ENCODE measurements around the gene LRP1B.

Gene LRP1B

DNA sequence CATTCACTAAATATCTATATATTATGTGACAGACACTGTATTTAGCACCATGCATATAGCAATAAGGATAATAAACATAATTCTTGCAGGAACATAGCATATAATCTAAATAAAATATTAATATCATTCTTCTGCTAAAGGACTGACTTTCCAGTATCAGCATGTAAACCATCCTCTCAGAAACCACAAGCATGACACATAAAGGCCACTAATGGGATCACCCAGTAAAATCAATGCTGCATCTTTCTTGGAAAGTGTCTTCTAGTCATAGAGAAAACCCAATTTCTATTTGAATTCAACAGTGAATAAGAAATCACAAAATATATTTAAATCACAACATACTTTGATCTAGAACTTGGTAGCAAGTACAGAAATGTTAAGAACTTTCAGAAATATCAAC, 5.8 kb upstream of the LRP1B start:
- no peak for DNase-seq (ENCODE audit: low read depth)
- TF ChIP-seq CTCF (conservative IDR thresholded peaks at IDR 0.05; ENCODE audit: low read depth, low read length), result no peak
- H3K4me3 ChIP-seq (ENCODE audit: low read length), result no peak overlapping the region

DNA sequence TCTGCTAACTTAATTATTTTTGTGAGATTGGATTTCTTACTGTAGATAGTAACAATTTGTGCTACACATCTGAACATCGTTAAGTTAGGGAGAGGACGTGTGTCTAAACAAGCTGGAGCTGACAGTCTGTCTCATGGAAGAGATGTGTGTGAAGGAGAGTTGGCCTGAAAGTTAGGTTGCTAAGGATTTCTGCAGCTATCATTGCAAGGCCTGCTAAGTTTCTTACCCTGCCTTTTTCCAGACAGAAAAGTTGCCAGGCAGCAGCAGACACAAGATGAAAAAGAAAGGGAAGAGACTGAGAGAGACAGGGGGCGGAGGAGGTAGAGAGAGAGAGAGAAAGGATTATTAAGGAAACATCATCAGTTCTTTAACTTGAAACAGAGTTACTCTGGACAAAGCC, 4.1 kb upstream of the LRP1B start:
- no peak for TF ChIP-seq CTCF (conservative IDR thresholded peaks at IDR 0.05; ENCODE audit: low read depth, low read length)
- DNase-seq (ENCODE audit: low read depth), result no peak
- no peak overlapping the region for H3K4me3 ChIP-seq (ENCODE audit: low read length)

DNA sequence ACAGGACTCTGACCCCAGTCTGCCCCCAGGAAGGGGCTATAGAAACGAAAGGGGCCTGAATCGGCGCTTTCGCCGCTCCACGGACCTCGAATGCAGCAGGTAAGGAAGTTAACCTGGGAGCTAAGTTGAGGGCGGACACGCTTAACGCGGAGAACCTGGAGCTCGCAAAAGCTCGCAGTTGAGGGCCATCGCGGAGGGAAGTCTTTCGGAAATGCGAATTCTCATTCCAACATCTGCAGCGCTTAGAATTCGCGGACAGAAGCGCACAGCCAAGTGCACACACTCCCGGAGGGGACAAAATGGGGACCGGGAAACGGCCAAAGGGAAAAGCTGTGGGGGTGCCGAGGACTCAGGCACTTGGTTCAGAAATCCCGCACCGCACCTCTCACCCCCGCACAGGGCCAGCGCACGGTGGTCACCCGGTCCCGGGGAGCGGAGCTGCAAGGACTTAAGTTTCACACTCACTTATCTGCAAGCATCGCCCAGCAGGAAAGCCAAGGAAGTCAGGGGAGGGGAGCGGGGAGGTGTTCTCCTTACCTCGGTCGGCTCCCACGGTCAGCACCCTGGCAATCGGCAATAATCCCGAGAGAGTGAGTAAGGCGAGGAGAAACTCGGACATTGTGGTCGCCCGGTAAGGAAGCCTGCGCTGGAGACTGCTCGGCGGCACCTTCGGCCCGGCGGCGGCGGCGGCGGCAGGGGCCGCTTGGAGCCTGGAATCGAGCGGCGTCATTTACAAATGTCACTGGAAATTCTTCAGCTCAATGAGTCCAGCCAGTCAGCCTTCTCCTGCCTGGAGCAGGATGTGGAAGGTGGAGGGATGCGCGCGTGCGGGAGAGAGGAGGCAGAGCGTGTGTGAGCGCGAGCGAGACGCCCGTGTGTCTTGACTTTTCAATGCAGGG, 456 bp downstream of the LRP1B start:
- no peak for TF ChIP-seq CTCF (conservative IDR thresholded peaks at IDR 0.05; ENCODE audit: low read depth, low read length)
- DNase-seq (ENCODE audit: low read depth), result peak; percentile 66
- H3K4me3 ChIP-seq (ENCODE audit: low read length), result peak overlapping the region; percentile 81

GRCh38 chr2:142128105-142128504, 2.7 kb downstream of the LRP1B start:
- DNase-seq (ENCODE audit: low read depth), result no peak
- TF ChIP-seq CTCF (conservative IDR thresholded peaks at IDR 0.05; ENCODE audit: low read depth, low read length), result no peak
- H3K4me3 ChIP-seq (ENCODE audit: low read length), result no peak overlapping the region

- TF ChIP-seq CTCF (conservative IDR thresholded peaks at IDR 0.05; ENCODE audit: low read depth, low read length), result no peak
- H3K4me3 ChIP-seq (ENCODE audit: low read length), result no peak overlapping the region
These were observed 3.6 kb downstream of the LRP1B start for GRCh38 chr2:142127248-142127647.

GRCh38 chr2:142124706-142125105, 6.1 kb downstream of the LRP1B start:
- no peak for DNase-seq (ENCODE audit: low read depth)
- no peak overlapping the region for H3K4me3 ChIP-seq (ENCODE audit: low read length)
- no peak for TF ChIP-seq CTCF (conservative IDR thresholded peaks at IDR 0.05; ENCODE audit: low read depth, low read length)

More at GRCh38 chr2:142127248-142127647, 3.6 kb downstream of the LRP1B start:
- no peak for DNase-seq (ENCODE audit: low read depth)

DNA sequence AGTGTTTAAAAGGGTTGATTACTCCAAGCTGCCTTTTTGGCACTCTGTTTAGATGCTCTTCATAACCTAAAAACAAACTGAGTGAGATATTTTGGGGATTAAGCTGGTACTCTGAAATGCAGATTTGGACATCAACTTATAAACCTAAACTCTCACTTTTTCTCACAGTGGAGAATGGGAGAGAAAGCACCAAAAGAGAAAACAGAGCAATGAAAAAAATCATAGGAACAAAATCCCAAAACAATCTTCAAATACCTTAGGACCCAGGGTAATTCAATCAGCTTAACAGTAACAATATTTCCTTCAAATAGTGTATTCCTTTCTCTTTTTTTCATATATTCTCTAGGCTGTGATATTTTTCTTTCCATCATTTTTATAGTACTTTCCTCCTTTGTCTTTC, 11.5 kb downstream of the LRP1B start:
- no peak for DNase-seq (ENCODE audit: low read depth)
- TF ChIP-seq CTCF (conservative IDR thresholded peaks at IDR 0.05; ENCODE audit: low read depth, low read length), result no peak

More for the DNA sequence above, 11.5 kb downstream of the LRP1B start:
- H3K4me3 ChIP-seq (ENCODE audit: low read length), result no peak overlapping the region
